PFSK-1 (cell line): ENCODE measurements around the gene HES5.

Experiments
- FOXP2 ChIP-seq: optimal IDR thresholded peaks from 2 replicates; pipeline ENCODE3; 2011; ENCODE audit warnings: borderline replicate concordance, control low read depth, inconsistent platforms; ENCODE audit not compliant: insufficient read depth; ENCODE audit errors: extremely low read length, extremely low read depth
- POLR2AphosphoS5 ChIP-seq: IDR thresholded peaks from 2 replicates; pipeline ENCODE4 v1.6.1; 2012; ENCODE audit warnings: low read depth, mild to moderate bottlenecking, control low read depth, low read length, moderate library complexity
- SIN3A ChIP-seq: IDR thresholded peaks from 2 replicates; pipeline ENCODE4 v1.6.1; 2012; ENCODE audit warnings: mild to moderate bottlenecking, low read length, moderate library complexity, borderline replicate concordance; ENCODE audit not compliant: insufficient read depth
- TAF1 ChIP-seq: IDR thresholded peaks from 2 replicates; pipeline ENCODE4 v1.6.1; 2012; ENCODE audit warnings: low read length, control low read depth, borderline replicate concordance; ENCODE audit not compliant: insufficient read depth
- TF ChIP-seq, protein P1 (sequence below), 2 experiments: IDR thresholded peaks; 2 replicates each; pipeline versions ENCODE4 v1.6.1 to v1.8.0; 2011 to 2012; ENCODE audit warnings: low read depth in 2 of 2, low read length in 2 of 2, control low read depth in 1 of 2, inconsistent platforms in 1 of 2, mild to moderate bottlenecking in 1 of 2, moderate library complexity in 1 of 2; ENCODE audit not compliant: insufficient read depth in 1 of 2

DNA sequence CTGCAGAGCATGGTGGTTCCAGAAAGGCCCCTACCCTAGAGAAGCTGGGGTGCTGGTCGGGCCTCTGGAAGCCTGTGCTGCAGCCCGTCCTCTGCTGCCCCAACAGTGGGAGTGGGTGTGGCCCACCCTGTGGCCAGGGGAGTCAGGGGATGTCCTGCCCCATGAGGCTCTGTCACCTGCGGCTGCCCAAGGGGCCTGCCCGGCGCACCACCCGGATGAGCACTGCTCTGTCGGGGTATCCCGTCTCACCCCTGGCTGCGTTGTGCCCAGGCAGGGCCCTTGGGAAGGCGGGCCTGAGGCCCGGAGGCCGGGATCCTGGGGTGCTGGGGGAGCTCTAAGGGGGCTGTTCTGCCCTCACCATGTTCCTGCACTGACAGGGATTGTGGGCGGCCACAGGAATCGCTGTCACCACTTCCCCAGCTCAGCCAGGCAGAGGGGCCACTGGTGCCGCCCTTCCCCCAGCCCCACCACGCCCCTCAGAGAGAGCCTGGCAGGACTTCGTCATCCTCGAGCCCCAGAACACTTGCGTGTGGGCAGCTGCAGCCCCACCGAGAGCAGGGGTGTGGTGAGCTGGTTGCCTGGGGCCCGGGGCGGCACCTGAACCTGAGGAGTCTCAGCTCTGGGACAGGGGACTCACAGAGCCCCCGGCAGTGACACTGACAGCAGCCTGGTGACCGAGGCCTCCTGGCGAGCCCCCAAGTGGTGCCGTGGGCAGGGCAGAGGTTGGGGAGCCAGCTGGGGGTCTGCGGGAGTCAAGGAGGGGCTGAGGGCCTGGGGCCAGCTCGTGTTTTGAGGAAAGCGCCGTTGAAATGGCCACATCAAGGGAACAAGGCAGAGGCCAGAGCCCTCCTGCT lies 23.8 kb downstream of the HES5 start:
- TF ChIP-seq TAF1 (no peak), SIN3A (no peak), POLR2AphosphoS5 (no peak; the same call in 1 of the 2 replicates), FOXP2 (no peak)
- TF ChIP-seq, protein P1, sequence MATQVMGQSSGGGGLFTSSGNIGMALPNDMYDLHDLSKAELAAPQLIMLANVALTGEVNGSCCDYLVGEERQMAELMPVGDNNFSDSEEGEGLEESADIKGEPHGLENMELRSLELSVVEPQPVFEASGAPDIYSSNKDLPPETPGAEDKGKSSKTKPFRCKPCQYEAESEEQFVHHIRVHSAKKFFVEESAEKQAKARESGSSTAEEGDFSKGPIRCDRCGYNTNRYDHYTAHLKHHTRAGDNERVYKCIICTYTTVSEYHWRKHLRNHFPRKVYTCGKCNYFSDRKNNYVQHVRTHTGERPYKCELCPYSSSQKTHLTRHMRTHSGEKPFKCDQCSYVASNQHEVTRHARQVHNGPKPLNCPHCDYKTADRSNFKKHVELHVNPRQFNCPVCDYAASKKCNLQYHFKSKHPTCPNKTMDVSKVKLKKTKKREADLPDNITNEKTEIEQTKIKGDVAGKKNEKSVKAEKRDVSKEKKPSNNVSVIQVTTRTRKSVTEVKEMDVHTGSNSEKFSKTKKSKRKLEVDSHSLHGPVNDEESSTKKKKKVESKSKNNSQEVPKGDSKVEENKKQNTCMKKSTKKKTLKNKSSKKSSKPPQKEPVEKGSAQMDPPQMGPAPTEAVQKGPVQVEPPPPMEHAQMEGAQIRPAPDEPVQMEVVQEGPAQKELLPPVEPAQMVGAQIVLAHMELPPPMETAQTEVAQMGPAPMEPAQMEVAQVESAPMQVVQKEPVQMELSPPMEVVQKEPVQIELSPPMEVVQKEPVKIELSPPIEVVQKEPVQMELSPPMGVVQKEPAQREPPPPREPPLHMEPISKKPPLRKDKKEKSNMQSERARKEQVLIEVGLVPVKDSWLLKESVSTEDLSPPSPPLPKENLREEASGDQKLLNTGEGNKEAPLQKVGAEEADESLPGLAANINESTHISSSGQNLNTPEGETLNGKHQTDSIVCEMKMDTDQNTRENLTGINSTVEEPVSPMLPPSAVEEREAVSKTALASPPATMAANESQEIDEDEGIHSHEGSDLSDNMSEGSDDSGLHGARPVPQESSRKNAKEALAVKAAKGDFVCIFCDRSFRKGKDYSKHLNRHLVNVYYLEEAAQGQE (IDR thresholded peaks at IDR 0.05; ENCODE audit: insufficient read depth in 1 of 2, low read depth in 2 of 2, low read length in 2 of 2), result no peak
